HPDE6-E6E7 (cell line): Measurements from ENCODE around the gene SOX9.
"Not testable (repeated sequence)": the region's sequence is repeated elsewhere in the genome, so short reads cannot be mapped to it uniquely, and the experiment has no call there.

Experiments used
- DNase-seq: peaks from one replicate; pipeline ENCODE4 v3.0.0; 2011; ENCODE audit warnings: missing footprints; ENCODE audit errors: extremely low spot score

Gene SOX9

DNA sequence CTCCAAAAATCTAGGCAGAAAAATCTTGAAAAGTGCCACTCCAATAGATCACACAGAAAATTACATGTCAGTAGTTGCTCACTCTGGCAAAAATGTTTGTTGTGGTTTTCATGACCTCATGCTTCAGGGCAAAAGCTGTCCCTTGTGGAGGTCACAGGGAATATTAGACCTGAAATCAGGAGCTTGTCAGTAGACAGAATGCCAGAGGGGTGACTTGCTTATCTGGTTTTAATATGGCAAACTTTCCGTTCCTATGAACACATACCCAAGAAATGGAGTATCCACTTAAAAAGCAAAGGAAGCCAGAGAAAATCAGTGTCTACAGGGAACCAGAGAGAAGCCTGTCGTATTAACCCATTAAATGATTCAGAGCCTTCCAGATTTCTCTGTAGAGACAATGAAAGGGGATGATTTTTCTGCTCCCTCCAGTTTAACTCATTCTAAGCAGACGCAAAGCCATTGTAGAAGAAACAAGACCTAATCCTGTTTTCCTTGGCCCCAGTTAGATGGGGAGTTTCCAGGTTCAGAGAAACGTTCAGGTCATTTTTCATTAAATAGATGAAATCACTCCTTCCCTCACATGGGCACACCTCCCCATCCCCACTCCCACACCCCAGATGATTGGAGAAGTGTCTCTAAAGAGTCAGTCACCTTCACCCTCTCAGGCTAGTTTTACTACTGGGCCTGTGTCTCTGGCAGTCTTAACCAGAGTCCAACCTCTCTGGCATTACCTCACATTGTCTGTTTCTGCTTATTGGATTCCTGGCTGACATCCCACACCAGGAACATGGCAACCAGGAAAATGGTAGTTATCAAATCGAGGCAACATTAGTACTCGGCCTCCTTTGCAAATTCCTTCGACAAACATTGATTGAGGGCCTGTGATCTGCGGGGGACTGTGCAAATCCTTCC is 6.0 kb downstream of the SOX9 start:
- peak; percentile 44 for DNase-seq

DNA sequence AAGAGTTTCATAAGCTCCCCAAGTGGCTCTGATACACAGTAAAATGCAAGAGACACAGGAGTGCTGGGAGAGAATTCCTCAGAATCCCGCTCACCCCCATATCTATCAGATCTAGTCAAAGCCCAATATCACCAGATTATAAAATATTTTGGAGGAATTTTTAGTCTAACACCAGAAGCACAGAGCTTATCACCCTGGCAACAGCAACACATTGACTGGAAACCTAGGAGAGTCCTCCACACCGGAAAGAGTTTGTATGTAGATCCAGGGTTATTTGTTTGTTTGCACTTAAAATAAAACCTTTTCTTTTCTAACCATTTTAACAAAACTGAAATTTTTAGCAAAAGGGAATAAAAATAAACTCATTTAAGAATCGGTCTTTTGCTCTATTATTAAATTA is 7.2 kb downstream of the SOX9 start:
- DNase-seq, result no peak

- DNase-seq, result no peak
Measured at GRCh38 chr17:72134608-72135394, 14.0 kb downstream of the SOX9 start.

- DNase-seq, result no peak
Measured at GRCh38 chr17:72135546-72136325, 14.9 kb downstream of the SOX9 start.

- DNase-seq, result peak; percentile 66
Measured at GRCh38 chr17:72136692-72137091, 15.9 kb downstream of the SOX9 start.

- DNase-seq, result no peak
Measured at GRCh38 chr17:72137161-72137560, 16.3 kb downstream of the SOX9 start.

GRCh38 chr17:72139212-72139611 is 18.4 kb downstream of the SOX9 start:
- no peak for DNase-seq

GRCh38 chr17:72141336-72141735 is 20.5 kb downstream of the SOX9 start:
- DNase-seq, result no peak

DNA sequence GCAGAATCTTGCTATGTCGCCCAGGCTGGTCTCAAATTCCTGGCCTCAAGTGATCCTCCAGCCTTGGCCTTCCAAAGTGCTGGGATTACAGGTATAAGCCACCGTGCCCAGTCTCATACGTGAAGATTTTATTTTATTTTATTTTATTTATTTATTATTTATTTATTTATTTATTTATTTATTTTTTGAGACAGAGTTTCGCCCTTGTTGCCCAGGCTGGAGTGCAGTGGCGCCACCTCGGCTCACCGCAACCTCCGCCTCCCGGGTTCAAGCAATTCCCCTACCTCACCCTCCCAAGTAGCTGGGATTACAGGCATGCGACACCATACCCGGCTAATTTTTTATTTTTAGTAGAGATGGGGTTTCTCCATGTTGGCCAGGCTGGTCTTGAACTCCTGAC is 21.3 kb downstream of the SOX9 start:
- DNase-seq, result not testable (repeated sequence)

GRCh38 chr17:72142614-72143013 is 21.8 kb downstream of the SOX9 start:
- no peak for DNase-seq

DNA sequence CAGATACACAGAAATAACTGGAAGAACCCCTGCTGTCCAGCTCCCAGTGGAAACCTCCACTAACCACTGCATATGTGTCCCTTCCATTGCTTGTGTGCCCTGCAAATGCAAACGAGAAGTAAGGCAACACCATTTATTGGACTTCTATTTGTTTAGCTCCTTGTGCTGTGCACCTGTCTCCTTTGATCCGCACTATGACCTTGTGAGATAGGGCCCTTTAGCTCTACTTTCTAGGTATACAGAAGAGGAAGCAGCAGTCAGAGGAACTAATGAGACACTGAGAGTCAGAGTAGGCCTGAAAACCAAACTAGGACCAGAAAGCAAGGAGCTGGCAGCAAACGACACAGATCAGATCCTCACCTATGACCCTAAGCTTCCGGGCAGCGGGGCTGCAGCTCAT is 22.4 kb downstream of the SOX9 start:
- no peak for DNase-seq

GRCh38 chr17:72144101-72144500 is 23.3 kb downstream of the SOX9 start:
- no peak for DNase-seq

DNA sequence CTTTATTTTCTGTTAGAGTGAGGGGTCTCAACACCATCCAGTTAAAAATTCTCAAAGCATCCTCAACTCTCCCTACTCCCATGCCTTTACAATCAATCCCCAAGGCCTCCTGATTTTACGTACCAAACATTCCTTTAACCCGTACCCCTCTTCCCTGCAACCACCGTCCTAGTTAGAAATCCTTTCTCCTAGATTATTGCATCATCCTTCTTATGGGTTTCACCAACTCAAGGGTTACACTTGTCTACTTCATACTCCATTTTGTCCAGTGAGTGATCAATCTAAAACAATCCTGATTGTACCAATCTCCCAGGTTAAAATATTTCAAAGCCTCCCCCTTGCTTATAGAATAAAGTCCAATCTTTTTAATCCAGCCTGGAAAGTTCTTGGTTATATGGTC is 24.7 kb downstream of the SOX9 start:
- DNase-seq, result no peak

DNA sequence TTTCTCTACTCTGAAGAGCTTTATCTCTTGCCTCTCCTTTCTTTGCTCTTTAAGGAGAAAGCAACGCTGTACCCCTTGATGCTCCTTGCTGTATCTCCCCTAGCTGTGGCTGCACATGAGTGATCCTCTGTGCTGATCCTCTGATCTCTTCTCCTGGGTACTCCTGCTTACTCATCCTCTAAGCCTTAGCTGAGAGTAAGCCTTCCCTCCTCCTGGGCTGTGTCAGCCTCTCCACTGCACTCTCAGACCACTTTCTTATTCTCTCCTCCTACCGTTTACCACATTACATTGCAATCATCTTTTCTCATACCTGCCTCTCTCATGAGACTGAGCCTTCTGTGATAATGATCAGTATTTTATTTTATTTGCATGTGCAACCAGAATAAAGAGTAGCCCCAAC is 25.1 kb downstream of the SOX9 start:
- no peak for DNase-seq

GRCh38 chr17:72146371-72146770 is 25.6 kb downstream of the SOX9 start:
- DNase-seq, result no peak

GRCh38 chr17:72150632-72151460 is 30.0 kb downstream of the SOX9 start:
- no peak for DNase-seq

- DNase-seq, result peak; percentile 32
Measured at GRCh38 chr17:72151565-72152386, 31.0 kb downstream of the SOX9 start.

DNA sequence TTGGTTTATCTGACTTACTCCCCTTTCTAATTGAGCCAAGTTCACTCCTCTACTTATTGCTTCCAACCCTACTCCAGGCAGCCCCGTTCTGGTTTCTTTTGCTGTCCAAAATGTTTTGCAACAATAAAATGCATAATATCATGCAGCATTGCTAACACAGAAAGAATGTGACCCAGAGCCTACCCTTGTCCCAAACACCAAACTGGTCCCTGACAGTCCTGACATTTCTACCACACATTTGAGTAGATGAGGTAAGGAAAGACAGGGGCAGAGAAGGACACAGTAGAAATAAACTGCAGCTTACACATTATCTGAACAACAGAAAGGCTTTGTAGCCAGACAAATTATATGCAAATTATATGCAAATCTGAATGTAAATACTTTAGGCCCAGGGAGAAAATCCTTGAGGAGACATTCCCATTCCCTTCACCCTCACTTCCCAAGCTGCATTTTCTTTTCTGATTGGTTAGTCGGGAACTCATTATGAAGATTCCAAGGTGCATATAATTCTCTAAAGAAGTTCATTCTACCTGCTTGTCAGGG is 31.6 kb downstream of the SOX9 start:
- DNase-seq, result no peak

- no peak for DNase-seq
Measured at GRCh38 chr17:72158895-72159885, 38.4 kb downstream of the SOX9 start.
